GM21381 (cell line): ENCODE data around the gene BTG4.

Experiments
- ATAC-seq: cut with Tn5 transposase; IDR thresholded peaks from one replicate; pipeline ENCODE4 v1.9.1; 2021; ENCODE audit warnings: mild to moderate bottlenecking, moderate library complexity; ENCODE audit not compliant: unreplicated experiment

Gene BTG4

GRCh38 chr11:111512296-111513239, at the start of gene BTG4:
Gene BTG4 (minus strand): TSS chr11:111512386. CDS start chr11:111498776, 13,610 bp downstream.
- no peak for ATAC-seq

DNA sequence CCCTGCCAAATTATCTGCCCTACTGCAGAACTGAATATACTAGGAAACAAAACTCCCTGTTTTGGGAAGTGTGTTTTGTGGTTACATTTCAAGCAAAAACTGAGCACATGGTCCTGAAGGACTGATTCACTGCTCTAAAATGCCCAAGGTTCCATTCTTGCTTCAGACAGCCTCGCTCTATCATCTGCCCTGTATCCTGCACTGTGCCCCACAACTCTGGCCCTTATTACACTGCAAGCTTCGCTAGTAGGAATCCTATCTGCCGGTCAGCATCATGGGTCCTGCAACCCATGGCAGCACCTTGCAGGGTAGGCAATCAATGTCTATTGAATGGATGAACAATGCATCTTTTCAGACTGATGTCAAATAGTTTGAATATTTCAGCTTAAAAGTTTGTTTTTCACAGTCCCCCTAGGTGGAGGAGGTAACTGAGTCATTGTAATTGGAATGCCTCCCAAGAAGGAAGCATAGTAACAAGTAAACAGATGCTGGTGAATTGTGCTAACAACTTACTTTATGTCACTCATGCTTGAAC, 49.7 kb upstream of the BTG4 start:
- ATAC-seq, result no peak

GRCh38 chr11:111561306-111561705, 49.1 kb upstream of the BTG4 start:
- no peak for ATAC-seq

- ATAC-seq, result no peak
These were observed 48.6 kb upstream of the BTG4 start for GRCh38 chr11:111560800-111561199.

GRCh38 chr11:111559800-111560464, 47.7 kb upstream of the BTG4 start:
- no peak for ATAC-seq

- ATAC-seq, result no peak
These were observed 45.4 kb upstream of the BTG4 start for GRCh38 chr11:111557425-111558111.

GRCh38 chr11:111555255-111555654, 43.1 kb upstream of the BTG4 start:
- ATAC-seq, result no peak

DNA sequence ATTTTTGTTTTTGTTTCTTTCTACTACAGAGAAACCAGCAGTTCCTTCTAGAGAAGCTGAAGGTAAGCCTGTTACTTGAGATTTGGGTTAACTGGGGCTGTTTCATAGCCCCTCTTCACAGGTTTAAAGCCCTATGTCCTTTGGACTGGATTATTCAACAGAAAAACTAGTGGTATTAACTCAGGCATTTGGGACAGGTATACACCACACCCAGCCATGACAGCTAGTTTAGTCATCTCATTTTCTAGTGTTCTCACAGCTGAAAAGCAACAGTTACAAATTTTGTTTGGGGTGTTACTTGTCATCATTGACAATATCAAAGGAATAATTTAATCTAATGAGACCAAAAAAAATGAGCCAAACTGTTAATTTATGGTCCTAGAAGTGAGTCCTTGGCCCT, 42.3 kb upstream of the BTG4 start:
- no peak for ATAC-seq

GRCh38 chr11:111550258-111550657, 38.1 kb upstream of the BTG4 start:
- ATAC-seq, result no peak

DNA sequence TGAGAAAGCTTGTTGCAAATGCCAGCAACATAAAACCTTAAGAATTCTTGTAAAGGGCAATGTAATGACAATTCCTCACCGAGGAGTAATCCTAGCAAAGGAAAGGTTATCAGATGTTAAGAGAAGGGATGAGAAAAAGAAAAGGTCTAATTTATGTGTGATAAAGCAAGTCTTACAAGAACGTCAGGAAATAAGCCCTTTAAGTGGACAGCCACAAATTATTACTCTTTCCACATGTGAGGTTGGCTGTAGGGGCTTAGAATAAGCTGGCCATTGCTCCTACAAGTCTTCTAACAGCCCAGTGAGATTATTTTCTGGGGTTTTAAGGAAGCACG, 37.6 kb upstream of the BTG4 start:
- ATAC-seq, result no peak

DNA sequence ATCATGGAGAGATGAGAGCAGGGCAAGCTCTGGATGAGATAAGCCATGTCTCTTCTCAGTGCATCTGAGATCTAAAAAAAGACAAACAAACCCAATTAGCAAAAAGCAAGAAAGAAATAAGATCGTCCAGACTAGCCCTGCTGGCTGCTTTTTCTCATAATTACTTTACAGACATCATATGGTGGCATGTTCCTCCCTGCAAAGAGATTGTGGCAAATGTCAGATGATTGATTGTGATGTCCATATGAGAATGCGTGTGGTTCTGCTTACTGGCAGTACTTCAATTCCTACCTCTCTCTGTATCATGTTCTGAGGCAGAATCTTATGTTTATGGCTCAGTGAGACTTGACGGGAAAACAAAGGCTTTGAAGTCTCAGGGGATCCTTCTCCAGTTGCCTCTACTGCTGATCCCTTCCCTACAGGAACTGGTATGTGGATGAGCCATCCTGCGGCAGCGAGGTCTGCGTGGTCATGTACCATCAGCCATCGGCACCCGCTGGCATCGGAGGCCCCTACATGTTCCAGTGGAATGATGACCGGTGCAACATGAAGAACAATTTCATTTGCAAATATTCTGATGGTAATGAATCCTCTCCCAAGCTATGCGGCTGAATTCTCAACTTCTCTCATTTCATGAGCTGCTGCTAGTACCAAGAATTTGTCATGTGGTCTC, 37.1 kb upstream of the BTG4 start:
- ATAC-seq, result no peak

DNA sequence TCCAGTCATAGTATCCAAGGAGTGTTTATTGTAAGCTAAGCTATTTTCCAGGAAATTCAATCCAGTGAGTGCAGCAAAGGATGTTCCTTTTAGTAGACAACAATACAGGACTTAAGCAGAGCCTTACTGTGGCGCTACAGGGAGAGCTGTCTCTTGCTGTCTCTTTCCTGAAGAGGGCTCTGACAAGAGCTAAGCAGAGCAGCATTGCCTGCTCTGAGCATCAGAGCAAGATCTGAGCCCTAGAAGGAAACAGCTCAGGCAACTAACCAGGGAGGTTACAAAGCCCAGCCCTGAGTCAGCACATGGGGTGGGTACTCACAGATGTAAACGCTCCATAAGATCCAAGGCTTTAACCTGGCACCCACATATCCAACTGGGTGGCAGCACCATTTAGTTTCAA, 36.3 kb upstream of the BTG4 start:
- ATAC-seq, result no peak

DNA sequence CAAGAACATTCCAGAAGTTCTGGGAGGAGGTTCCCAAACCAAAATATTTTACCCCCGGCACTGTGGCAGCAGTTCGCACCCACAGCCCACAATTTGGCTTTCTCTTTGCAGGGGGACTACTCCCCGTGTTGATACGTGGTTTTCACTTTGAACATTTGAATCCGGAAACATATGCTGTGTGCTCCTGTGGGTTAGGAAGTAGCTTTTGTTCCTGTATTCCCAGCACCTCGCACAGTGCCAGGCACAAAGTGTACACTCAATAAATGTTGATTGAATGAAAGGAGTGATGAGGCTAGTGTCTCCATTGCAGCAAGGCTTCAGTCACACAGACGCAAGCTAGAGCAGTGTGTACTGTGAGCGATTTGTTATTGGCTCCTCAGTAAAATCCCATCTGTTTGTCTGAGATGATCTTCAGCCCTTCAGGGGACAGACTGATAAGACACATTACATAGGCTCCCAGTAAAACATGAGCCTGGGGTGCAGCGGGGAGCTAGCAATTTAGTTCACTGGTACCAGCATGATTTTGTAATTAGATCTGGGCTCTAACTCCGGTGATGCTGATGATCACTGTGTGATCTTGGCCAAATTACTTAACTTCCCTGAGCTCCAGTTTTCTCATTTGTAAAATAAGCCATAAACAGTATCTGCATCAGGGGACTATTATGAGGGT, 30.6 kb upstream of the BTG4 start:
- no peak for ATAC-seq

GRCh38 chr11:111541254-111542061, 29.3 kb upstream of the BTG4 start:
- ATAC-seq, result no peak

DNA sequence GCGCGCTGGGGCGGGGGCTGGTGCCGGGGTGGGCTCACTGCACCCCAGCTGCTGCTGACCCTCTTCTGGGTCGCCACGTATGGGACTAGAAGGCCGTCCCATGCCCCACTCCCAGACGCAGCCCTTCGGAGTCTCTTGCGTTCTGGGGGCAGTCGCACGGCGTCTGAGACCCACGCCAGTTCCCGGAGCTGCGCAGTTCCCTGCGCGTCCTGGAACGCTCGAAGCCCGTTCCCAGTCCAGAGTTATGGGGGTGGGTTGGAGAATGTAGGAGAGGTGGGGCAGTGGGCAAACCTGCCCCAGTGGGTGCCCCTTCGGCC, 28.7 kb upstream of the BTG4 start:
- ATAC-seq, result no peak

- no peak for ATAC-seq
These were observed 28.1 kb upstream of the BTG4 start, which contains the start of gene LAYN for GRCh38 chr11:111540114-111540936. Gene LAYN (plus strand): TSS chr11:111540720. CDS start chr11:111540844, 124 bp downstream.

DNA sequence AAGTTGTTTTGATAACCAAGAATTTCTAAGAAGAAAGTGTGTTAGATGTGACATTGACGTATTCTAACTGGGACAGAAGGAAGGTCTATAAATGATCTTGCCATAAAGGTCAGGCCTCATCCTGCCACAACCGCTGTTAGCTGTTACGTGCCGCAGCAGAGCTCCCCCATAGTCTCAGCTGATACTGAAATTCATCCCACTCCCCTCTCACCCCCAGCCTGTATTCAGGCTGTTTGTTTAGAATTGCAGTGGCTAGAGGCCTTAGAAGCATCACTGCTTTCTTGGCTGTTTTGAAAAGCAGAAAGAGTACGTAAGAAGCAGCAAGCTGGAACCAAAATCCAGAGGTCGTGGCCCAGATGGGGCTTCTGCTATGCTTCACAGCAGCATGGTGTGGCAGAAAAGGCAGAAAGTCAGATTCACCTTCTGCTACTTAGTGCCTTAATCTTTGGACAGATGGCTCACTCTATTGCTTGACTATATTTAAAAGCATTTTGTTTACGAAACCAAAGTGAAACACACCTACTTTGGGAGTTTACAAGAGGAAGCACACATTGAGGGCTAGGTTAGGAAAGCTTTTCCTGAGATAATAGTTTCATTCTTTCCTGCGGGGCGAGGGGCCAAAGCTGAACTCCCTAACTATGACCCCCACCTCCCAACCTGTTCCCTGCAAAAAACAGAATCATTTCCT, 27.4 kb upstream of the BTG4 start:
- no peak for ATAC-seq
